SK-N-MC (cell line): ENCODE results near the gene ABI3BP.

Experiments
- EZH2 ChIP-seq: fragments of 200-600 bp; sonication (generic); IDR thresholded peaks from one replicate; pipeline ENCODE4 v1.6.1; 2017; ENCODE audit warnings: antibody characterized with exemption
- FOXP2 ChIP-seq: optimal IDR thresholded peaks from 2 replicates; pipeline ENCODE3; 2011; ENCODE audit warnings: mild to moderate bottlenecking, moderate library complexity; ENCODE audit not compliant: insufficient read depth; ENCODE audit errors: extremely low read length, control extremely low read depth
- POLR2AphosphoS5 ChIP-seq: IDR thresholded peaks from 2 replicates; pipeline ENCODE4 v1.6.1; 2012; ENCODE audit warnings: mild to moderate bottlenecking, low read depth, low read length, borderline replicate concordance

DNA sequence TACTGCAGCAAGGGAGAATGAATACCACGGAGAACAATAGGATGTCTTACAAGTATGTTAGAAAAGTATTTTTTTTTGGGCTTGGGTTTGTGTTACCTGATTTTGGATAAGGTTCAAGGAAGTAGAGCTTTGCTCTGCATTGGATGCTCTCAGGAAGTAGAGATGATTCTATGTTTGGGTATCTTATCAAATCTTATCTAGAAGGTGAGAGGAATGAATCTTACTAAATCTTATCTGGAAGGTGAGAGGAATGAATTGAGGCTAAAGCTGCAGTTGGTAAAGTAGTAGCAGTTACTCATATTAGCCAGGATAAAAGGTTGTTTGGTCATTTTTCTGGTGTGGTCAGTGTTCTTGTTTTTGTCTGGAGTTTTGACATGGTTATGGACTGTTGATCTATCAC, 266.5 kb downstream of the ABI3BP start:
- TF ChIP-seq POLR2AphosphoS5: no peak
- TF ChIP-seq EZH2: no peak
- no peak for TF ChIP-seq FOXP2
